HG02840 (cell line): ENCODE results near the gene MRPL23.
"Not testable (repeated sequence)": the region's sequence is repeated elsewhere in the genome, so short reads cannot be mapped to it uniquely, and the experiment has no call there.

ENCODE experiments used
- ATAC-seq: cut with Tn5 transposase; IDR thresholded peaks from one replicate; pipeline ENCODE4 v1.9.1; 2021; ENCODE audit warnings: mild to moderate bottlenecking, moderate library complexity, moderate number of reproducible peaks; ENCODE audit not compliant: unreplicated experiment, low FRiP score

Gene MRPL23

GRCh38 chr11:1932681-1933080 is 14.5 kb upstream of the MRPL23 start:
- no peak for ATAC-seq

- no peak for ATAC-seq
Observed at GRCh38 chr11:1933416-1934334, 13.5 kb upstream of the MRPL23 start.

- no peak for ATAC-seq
Observed at GRCh38 chr11:1934335-1935155, 12.6 kb upstream of the MRPL23 start.

- ATAC-seq, result no peak
Observed at GRCh38 chr11:1935156-1936071, 11.7 kb upstream of the MRPL23 start.

- ATAC-seq, result no peak
Observed at GRCh38 chr11:1936072-1936780, 10.9 kb upstream of the MRPL23 start.

- no peak for ATAC-seq
Observed at GRCh38 chr11:1936781-1937615, 10.1 kb upstream of the MRPL23 start.

- no peak for ATAC-seq
Observed at GRCh38 chr11:1937616-1938342, 9.4 kb upstream of the MRPL23 start.

GRCh38 chr11:1938343-1939005 is 8.7 kb upstream of the MRPL23 start:
- ATAC-seq, result no peak

GRCh38 chr11:1939006-1939625 is 8.0 kb upstream of the MRPL23 start:
- ATAC-seq, result no peak

GRCh38 chr11:1939788-1940187 is 7.3 kb upstream of the MRPL23 start:
- ATAC-seq, result not testable (repeated sequence)

GRCh38 chr11:1942558-1943260 is 4.4 kb upstream of the MRPL23 start:
- no peak for ATAC-seq

GRCh38 chr11:1943576-1943975 is 3.6 kb upstream of the MRPL23 start:
- ATAC-seq, result no peak

- no peak for ATAC-seq
Observed at GRCh38 chr11:1943977-1944376, 3.2 kb upstream of the MRPL23 start.

- no peak for ATAC-seq
Observed at GRCh38 chr11:1947592-1948237, 583 bp downstream of the MRPL23 start.

- ATAC-seq, result no peak
Observed at GRCh38 chr11:1948389-1948788, 1.3 kb downstream of the MRPL23 start.

GRCh38 chr11:1949302-1949701 is 2.2 kb downstream of the MRPL23 start:
- ATAC-seq, result no peak
